ENCODE data around the gene TBC1D2B.

DNA sequence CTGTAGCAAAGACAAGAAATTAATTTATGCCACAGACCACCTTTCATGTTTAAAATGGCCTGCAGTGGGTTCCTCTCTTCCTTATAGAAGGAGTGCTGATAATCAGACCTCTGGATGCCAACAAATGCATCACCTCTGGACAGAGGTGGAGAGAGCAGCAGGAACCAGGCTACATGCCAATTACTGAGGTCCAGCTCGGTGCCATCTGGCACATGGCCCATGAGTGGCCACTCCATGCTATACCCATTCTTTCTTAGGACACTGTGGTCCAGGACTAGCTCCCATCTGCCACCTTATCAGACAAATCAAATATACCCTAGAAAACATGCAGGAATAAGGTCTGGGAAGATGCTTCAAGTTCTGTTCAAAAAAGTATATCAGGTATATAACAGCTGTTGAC lies 60.7 kb downstream of the TBC1D2B start:
- TF ChIP-seq, protein P1, sequence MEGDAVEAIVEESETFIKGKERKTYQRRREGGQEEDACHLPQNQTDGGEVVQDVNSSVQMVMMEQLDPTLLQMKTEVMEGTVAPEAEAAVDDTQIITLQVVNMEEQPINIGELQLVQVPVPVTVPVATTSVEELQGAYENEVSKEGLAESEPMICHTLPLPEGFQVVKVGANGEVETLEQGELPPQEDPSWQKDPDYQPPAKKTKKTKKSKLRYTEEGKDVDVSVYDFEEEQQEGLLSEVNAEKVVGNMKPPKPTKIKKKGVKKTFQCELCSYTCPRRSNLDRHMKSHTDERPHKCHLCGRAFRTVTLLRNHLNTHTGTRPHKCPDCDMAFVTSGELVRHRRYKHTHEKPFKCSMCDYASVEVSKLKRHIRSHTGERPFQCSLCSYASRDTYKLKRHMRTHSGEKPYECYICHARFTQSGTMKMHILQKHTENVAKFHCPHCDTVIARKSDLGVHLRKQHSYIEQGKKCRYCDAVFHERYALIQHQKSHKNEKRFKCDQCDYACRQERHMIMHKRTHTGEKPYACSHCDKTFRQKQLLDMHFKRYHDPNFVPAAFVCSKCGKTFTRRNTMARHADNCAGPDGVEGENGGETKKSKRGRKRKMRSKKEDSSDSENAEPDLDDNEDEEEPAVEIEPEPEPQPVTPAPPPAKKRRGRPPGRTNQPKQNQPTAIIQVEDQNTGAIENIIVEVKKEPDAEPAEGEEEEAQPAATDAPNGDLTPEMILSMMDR (IDR thresholded peaks at IDR 0.05; ENCODE audit: insufficient read depth, low read length) = no peak
- TF ChIP-seq SPI1 (IDR thresholded peaks at IDR 0.05; ENCODE audit: borderline replicate concordance, low read depth) = no peak
- TF ChIP-seq, protein P2, sequence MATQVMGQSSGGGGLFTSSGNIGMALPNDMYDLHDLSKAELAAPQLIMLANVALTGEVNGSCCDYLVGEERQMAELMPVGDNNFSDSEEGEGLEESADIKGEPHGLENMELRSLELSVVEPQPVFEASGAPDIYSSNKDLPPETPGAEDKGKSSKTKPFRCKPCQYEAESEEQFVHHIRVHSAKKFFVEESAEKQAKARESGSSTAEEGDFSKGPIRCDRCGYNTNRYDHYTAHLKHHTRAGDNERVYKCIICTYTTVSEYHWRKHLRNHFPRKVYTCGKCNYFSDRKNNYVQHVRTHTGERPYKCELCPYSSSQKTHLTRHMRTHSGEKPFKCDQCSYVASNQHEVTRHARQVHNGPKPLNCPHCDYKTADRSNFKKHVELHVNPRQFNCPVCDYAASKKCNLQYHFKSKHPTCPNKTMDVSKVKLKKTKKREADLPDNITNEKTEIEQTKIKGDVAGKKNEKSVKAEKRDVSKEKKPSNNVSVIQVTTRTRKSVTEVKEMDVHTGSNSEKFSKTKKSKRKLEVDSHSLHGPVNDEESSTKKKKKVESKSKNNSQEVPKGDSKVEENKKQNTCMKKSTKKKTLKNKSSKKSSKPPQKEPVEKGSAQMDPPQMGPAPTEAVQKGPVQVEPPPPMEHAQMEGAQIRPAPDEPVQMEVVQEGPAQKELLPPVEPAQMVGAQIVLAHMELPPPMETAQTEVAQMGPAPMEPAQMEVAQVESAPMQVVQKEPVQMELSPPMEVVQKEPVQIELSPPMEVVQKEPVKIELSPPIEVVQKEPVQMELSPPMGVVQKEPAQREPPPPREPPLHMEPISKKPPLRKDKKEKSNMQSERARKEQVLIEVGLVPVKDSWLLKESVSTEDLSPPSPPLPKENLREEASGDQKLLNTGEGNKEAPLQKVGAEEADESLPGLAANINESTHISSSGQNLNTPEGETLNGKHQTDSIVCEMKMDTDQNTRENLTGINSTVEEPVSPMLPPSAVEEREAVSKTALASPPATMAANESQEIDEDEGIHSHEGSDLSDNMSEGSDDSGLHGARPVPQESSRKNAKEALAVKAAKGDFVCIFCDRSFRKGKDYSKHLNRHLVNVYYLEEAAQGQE (IDR thresholded peaks at IDR 0.05; ENCODE audit: insufficient replicate concordance, low read depth) = no peak
- TF ChIP-seq POLR2AphosphoS5 (IDR thresholded peaks at IDR 0.05; ENCODE audit: low read depth) = no peak

All from HL-60 (cell line).